ENCODE results near the gene MKNK2. TPM values are rescaled to one million over a fixed set of nuclear protein-coding genes. Genes with fewer than 3 reads are reported as not detected.
A peak's percentile ranks its signal among the peaks of the same experiment; 100 is the strongest.

Gene MKNK2
- total and polyA plus RNA-seq, 2 of the 13 experiments (the other 11 are each of a cell fraction or from before 2014, with no cell fraction given) = 44.9 to 112 TPM

- TF ChIP-seq MXI1 (IDR thresholded peaks at IDR 0.05; ENCODE audit: borderline replicate concordance, low read depth, low read length) = peak; percentile 53; the same call in 1 of the 3 replicates
- TF ChIP-seq ZBTB42 (CRISPR knock-in tag; IDR thresholded peaks at IDR 0.05) = 0 out of 2 replicates have a peak, but pooled peaks have one; percentile 9
- peak; percentile 41; the same call in 1 of the 2 replicates for TF ChIP-seq HOXA3 (CRISPR knock-in tag; IDR thresholded peaks at IDR 0.05)
- no peak for TF ChIP-seq HNRNPK (IDR thresholded peaks at IDR 0.05; ENCODE audit: low read depth, low read length, poor library complexity, severe bottlenecking)
- no peak for TF ChIP-seq PTBP1 (IDR thresholded peaks at IDR 0.05; ENCODE audit: low read depth, low read length, poor library complexity, severe bottlenecking)
- 0 out of 2 replicates have a peak, but pooled peaks have one; percentile 66 for TF ChIP-seq THAP8 (CRISPR knock-in tag; IDR thresholded peaks at IDR 0.05; ENCODE audit: borderline replicate concordance)
- TF ChIP-seq HDAC2 (CRISPR knock-in tag; IDR thresholded peaks at IDR 0.05) = no peak
- 0 out of 2 replicates have a peak, but pooled peaks have one; percentile 80 for TF ChIP-seq ZNF446 (CRISPR knock-in tag; IDR thresholded peaks at IDR 0.05)
- TF ChIP-seq ZNF891 (CRISPR knock-in tag; IDR thresholded peaks at IDR 0.05) = 0 out of 2 replicates have a peak, but pooled peaks have one; percentile 58
- TF ChIP-seq TFE3 (CRISPR knock-in tag; IDR thresholded peaks at IDR 0.05) = 0 out of 2 replicates have a peak, but pooled peaks have one; percentile 21
- 0 out of 2 replicates have a peak, but pooled peaks have one; percentile 9 for TF ChIP-seq ZNF274 (CRISPR knock-in tag; IDR thresholded peaks at IDR 0.05)
- TF ChIP-seq ATF7 (IDR thresholded peaks at IDR 0.05) = no peak
- TF ChIP-seq ATF7 (CRISPR knock-in tag; IDR thresholded peaks at IDR 0.05) = peak; percentile 12
- TF ChIP-seq MBD4 (IDR thresholded peaks at IDR 0.05; ENCODE audit: borderline replicate concordance, low read length) = no peak
- TF ChIP-seq XBP1 (CRISPR knock-in tag; IDR thresholded peaks at IDR 0.05) = no peak
- no peak for TF ChIP-seq ZNF777 (CRISPR knock-in tag; IDR thresholded peaks at IDR 0.05)
- no peak for TF ChIP-seq TP53 (CRISPR knock-in tag; conservative IDR thresholded peaks at IDR 0.05)
- TF ChIP-seq SAFB2 (CRISPR knock-in tag; IDR thresholded peaks at IDR 0.05; ENCODE audit: borderline replicate concordance, low read depth) = peak; percentile 46; the same call in 1 of the 2 replicates
- peak; percentile 18; the same call in 1 of the 2 replicates for TF ChIP-seq ZNF766 (CRISPR knock-in tag; IDR thresholded peaks at IDR 0.05; ENCODE audit: borderline replicate concordance)
- no peak; the same call in 1 of the 2 replicates for TF ChIP-seq KDM5B (CRISPR knock-in tag; IDR thresholded peaks at IDR 0.05; ENCODE audit: borderline replicate concordance)
- no peak for TF ChIP-seq ZSCAN12 (CRISPR knock-in tag; IDR thresholded peaks at IDR 0.05)
- TF ChIP-seq IKZF4 (CRISPR knock-in tag; IDR thresholded peaks at IDR 0.05; ENCODE audit: borderline replicate concordance, low read depth, not compliant biosample characterization) = peak; percentile 42
- TF ChIP-seq TBX3 (IDR thresholded peaks at IDR 0.05; ENCODE audit: borderline replicate concordance) = peak; percentile 62; the same call in 1 of the 2 replicates
- peak; percentile 64 for TF ChIP-seq ZNF687 (CRISPR knock-in tag; IDR thresholded peaks at IDR 0.05)
These were observed 9.9 kb upstream of the MKNK2 start (continued) for GRCh38 chr19:2060884-2061494.

All from HepG2 (cell line).